ENCODE data around the gene MLST8. TPM values are rescaled to one million over a fixed set of nuclear protein-coding genes. Genes with fewer than 3 reads are reported as not detected.

Gene MLST8
- total RNA-seq, 2 experiments from 2014 or later: 70.0 to 70.7 TPM

DNA sequence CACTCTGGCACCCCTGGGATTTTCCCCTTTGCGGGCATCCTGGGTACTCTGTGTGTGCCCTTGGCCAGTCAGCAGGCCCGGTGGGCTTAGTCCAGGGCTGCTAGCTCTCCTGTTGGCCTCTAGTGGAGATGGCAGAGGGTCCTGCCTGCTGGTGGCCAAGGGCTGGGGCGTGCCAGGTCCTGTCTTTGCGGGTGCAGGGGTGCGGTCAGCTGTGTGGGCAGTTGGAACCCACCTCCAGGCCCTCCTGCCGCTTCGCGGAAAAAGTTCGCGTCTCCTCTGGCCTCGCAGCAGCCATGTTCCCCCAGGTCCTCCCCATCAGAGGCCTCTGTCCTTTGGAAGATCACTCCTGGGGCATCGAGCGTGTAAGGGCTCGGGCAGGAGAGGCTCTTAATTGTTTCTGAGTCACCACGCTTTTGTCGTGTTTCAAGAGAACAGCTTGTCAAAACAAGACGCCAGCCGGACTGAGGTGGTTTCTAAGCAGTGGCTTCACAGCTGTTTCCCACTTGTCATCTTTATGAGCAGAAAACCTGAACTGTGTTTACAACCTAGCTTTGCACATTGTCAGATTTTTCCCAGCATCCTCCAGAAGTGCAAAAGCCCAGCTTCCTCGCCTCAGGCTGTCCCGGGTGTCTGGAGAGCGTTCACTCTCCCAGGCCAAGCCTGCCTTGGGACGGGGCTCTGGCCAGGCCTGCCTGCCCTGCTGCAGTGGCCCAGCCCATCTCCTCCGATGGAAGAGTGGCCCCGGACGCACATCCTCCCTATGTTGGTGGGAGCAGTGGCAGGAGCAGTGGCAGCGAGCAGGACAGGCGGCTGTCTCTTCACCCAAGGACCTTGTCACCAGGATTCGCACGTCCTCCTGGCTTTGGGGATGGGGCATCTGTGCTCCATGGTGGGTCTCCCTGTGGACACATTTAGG lies 26.0 kb downstream of the MLST8 start:
- Mint-ChIP-seq H3K36me3 (ENCODE audit: low read depth) (peaks cover 30% of the 10 kb centered on the region), H3K27ac (no peak overlapping the region), H3K4me3 (no peak overlapping the region), H3K9me3 (no peaks in the 10 kb centered on the region), H3K4me1 (ENCODE audit: low read depth) (peaks cover 2% of the 10 kb centered on the region), H3K27me3 (no peaks in the 10 kb centered on the region)
- ChIA-PET CTCF (no interaction called here), POLR2A (interaction anchor here (1.2 to 3.4 kb wide), 3 partner anchors 20 to 76 kb away, joined by 4 to 19 read pairs (median 4); partner anchors contain the start of genes BRICD5, ECI1 and TRAF7)
- no peak for DNase-seq
- no peak for ATAC-seq
- TF ChIP-seq, protein P1, sequence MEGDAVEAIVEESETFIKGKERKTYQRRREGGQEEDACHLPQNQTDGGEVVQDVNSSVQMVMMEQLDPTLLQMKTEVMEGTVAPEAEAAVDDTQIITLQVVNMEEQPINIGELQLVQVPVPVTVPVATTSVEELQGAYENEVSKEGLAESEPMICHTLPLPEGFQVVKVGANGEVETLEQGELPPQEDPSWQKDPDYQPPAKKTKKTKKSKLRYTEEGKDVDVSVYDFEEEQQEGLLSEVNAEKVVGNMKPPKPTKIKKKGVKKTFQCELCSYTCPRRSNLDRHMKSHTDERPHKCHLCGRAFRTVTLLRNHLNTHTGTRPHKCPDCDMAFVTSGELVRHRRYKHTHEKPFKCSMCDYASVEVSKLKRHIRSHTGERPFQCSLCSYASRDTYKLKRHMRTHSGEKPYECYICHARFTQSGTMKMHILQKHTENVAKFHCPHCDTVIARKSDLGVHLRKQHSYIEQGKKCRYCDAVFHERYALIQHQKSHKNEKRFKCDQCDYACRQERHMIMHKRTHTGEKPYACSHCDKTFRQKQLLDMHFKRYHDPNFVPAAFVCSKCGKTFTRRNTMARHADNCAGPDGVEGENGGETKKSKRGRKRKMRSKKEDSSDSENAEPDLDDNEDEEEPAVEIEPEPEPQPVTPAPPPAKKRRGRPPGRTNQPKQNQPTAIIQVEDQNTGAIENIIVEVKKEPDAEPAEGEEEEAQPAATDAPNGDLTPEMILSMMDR (IDR thresholded peaks at IDR 0.05): no peak
- intact Hi-C loops (cut with micrococcal nuclease): no loop called here

DNA sequence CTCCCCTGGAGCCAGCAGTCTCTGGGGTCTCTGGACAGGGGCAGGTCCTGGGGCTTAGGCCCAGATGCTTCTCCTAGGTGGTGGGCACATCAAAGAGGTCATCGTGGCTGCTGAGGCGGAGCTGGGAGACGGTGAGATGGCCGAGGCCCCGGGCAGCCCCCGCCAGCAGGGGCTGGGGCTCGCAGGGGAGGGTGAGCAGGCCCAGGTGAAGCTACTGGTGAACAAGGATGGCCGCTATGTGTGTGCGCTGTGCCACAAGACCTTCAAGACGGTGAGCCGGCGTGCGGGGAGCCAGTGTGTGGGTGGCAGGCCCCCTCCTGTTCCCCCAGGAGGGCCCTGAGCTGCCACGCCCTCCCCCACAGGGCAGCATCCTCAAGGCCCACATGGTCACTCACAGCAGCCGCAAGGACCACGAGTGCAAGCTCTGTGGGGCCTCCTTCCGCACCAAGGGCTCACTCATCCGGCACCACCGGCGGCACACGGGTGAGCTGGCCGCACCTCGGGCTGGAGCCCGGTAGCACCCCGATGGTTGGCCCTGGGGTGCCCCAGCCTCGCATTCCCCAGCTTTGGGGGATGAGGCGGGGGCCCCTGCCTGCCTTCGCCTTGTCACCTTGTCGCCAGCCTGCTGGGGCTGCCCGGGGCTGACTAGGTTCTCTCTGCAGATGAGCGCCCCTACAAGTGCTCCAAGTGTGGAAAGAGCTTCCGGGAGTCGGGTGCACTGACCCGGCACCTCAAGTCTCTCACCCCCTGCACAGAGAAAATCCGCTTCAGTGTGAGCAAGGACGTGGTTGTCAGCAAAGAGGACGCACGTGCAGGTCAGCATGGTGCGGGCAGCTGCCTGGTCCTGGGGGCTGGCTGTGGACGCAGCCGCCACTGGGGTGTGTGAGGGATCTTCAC lies 27.1 kb downstream of the MLST8 start:
- Mint-ChIP-seq H3K9me3 (no peaks in the 10 kb centered on the region), H3K4me3 (no peak overlapping the region), H3K27me3 (no peaks in the 10 kb centered on the region), H3K4me1 (ENCODE audit: low read depth) (peaks cover 2% of the 10 kb centered on the region), H3K27ac (no peak overlapping the region), H3K36me3 (ENCODE audit: low read depth) (peaks cover 30% of the 10 kb centered on the region)
- TF ChIP-seq, protein P1 (IDR thresholded peaks at IDR 0.05): no peak
- intact Hi-C loops (cut with micrococcal nuclease): no loop called here
- CTCF ChIA-PET: no interaction called here
- ATAC-seq (no peak), DNase-seq (no peak)
- POLR2A ChIA-PET: interaction anchor here (0.8 to 3.4 kb wide), 3 partner anchors 17 to 21 kb away, joined by 3 to 19 read pairs (median 5); partner anchors contain the start of gene ECI1

DNA sequence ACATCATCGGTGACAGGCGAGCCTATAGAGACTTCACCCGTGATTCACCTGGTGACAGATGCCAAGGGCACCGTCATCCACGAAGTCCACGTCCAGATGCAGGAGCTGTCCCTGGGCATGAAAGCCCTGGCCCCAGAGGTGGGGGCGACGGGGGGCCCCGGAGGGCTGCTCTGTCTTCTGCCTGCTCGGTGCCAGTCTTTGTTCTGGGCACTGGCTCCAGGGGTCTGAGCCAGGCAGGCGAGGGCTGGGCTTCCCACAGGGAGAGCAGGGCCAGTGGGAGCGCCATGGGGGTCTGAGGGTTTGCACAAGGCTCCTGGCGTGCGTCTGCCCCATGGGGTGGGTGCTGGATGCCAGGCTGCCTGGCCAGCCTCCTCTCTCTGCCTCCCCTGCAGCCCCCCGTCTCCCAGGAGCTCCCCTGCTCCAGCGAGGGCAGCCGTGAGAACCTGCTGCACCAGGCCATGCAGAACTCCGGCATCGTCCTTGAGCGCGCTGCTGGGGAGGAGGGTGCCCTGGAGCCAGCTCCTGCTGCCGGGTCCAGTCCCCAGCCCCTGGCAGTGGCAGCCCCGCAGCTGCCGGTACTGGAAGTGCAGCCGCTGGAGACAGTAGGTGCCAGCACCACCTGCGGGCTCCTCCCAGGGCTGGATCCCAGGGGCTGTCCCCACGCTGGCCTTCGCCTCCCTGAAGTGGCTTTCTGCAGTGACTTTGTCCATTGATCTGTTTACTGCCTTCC lies 28.0 kb downstream of the MLST8 start:
- CTCF ChIA-PET: no interaction called here
- H3K36me3 Mint-ChIP-seq (ENCODE audit: low read depth): peaks cover 30% of the 10 kb centered on the region
- DNase-seq: no peak
- TF ChIP-seq, protein P1 (IDR thresholded peaks at IDR 0.05): no peak
- H3K9me3 Mint-ChIP-seq: no peaks in the 10 kb centered on the region
- POLR2A ChIA-PET: interaction anchor here (0.8 to 3.4 kb wide), 4 partner anchors 9 to 21 kb away, joined by 3 to 19 read pairs (median 4); partner anchors contain the start of gene ECI1
- H3K27me3 Mint-ChIP-seq: no peaks in the 10 kb centered on the region
- no peak overlapping the region for H3K27ac Mint-ChIP-seq
- intact Hi-C loops (cut with micrococcal nuclease): no loop called here
- no peak overlapping the region for H3K4me3 Mint-ChIP-seq
- no peak for ATAC-seq
- peaks cover 2% of the 10 kb centered on the region for H3K4me1 Mint-ChIP-seq (ENCODE audit: low read depth)

DNA sequence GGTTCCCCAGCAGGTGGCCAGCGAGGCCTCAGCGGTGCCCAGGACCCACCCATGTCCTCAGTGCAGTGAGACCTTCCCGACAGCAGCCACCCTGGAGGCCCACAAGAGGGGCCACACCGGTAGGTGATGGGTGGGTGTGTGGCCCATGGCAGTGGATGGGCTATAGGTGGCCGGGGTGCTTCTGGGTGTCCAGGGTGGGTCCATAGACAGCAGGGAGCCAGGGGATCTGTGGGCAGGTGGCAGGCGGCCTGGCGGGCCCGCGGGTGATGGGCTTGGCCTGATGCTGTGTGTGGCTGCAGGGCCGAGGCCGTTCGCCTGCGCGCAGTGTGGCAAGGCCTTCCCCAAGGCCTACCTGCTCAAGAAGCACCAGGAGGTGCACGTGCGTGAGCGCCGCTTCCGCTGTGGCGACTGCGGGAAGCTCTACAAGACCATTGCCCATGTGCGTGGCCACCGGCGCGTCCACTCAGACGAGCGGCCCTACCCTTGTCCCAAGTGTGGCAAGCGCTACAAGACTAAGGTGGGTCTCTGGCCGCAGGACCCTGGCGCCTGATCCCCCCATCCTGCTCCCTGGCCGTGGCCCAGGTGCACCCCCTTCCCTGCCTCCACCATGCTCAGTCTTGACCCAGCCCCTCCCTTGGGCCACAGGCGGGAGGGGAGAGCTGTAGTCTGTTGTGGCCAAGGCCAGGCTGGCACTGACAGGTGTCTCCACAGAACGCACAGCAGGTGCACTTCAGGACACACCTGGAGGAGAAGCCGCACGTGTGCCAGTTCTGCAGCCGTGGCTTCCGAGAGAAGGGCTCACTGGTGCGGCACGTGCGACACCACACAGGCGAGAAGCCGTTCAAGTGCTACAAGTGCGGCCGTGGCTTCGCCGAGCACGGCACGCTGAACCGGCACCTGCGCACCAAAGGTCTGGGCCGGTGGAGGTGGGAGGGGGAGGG lies 28.9 kb downstream of the MLST8 start:
- no peaks in the 10 kb centered on the region for H3K9me3 Mint-ChIP-seq
- DNase-seq: no peak
- no peak overlapping the region for H3K27ac Mint-ChIP-seq
- peaks cover 30% of the 10 kb centered on the region for H3K36me3 Mint-ChIP-seq (ENCODE audit: low read depth)
- intact Hi-C loops (cut with micrococcal nuclease): no loop called here
- H3K27me3 Mint-ChIP-seq: no peaks in the 10 kb centered on the region
- no peak overlapping the region for H3K4me3 Mint-ChIP-seq
- H3K4me1 Mint-ChIP-seq (ENCODE audit: low read depth): peaks cover 2% of the 10 kb centered on the region
- CTCF ChIA-PET: no interaction called here
- TF ChIP-seq, protein P1 (IDR thresholded peaks at IDR 0.05): no peak
- POLR2A ChIA-PET: interaction anchor here (1.3 to 2.7 kb wide), 2 partner anchors 8 to 10 kb away, joined by 4 to 9 read pairs; no protein-coding TSS in a partner anchor
- ATAC-seq: no peak
